ENCODE measurements around the gene KATNIP.

Gene KATNIP

GRCh38 chr16:27549746-27550581, at the start of gene KATNIP, which contains the start of gene GTF3C1:
KATNIP (plus strand) TSS chr16:27550144; CDS start chr16:27550171, 27 bp downstream.
GTF3C1 (minus strand) TSS chr16:27549913; CDS start chr16:27549890, 23 bp downstream.
- DNase-seq: peak; percentile 95

DNA sequence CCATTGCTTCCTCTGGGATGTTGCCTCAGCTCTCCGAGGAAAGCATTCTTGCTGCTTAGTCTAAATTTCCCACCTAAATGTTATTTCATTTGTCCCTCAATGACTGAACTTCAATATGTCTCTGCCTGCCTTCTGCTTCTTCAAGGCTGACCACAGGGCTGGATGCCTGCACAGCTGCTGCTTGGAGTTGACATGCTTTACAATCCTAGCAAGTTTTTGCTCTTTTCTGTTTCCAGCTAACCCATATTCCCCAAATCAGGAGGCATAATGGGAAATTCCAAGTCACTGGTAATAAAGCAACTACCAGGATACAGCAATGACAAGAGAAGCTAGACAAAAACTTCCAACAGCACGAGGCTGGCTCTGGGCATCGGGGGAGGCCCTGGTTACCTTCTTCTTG, 49.1 kb upstream of the KATNIP start:
- no peak for DNase-seq

DNA sequence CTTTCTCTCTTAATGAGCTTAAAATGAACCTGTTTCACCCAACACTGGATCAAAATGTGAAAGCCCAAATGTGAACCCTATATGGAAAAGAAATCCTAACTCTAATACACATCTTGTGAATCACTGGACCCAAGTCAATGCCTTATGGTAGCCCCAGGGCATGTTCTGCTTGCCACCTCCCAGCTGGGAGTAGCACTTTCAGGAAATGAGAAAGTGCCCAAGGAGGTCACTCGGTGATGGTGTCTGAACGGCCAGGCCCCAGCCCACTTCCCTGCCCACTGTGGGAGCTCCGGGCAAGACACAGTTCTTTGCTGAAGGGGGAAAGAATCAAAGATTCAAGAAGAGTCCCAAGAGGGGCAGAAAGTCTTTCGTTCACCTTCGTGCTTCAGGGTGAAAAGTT, 46.3 kb upstream of the KATNIP start:
- DNase-seq: no peak

- DNase-seq: no peak
These were observed 44.4 kb upstream of the KATNIP start for GRCh38 chr16:27505297-27506236.

DNA sequence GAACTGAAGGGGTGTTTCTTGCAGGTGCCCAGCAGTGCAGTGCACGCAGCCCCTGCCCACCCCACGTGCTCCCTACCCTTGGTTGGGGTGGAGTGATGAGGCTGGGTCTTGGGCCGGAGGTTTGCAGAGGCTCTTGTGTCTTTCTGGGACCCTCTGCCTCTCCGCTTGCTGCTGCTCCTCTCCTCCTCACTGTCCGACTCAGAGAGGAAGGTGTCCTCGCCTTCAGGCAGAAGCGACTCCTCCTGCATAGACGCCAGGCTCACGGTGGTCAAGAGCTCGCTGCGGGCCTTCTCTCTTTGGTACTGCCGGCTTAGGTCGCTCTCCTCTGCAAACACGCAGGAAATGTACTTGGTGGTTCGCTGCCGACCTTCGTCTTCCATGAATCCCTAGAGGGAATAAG, 43.2 kb upstream of the KATNIP start:
- no peak for DNase-seq

GRCh38 chr16:27508476-27508875, 41.5 kb upstream of the KATNIP start:
- DNase-seq: no peak

DNA sequence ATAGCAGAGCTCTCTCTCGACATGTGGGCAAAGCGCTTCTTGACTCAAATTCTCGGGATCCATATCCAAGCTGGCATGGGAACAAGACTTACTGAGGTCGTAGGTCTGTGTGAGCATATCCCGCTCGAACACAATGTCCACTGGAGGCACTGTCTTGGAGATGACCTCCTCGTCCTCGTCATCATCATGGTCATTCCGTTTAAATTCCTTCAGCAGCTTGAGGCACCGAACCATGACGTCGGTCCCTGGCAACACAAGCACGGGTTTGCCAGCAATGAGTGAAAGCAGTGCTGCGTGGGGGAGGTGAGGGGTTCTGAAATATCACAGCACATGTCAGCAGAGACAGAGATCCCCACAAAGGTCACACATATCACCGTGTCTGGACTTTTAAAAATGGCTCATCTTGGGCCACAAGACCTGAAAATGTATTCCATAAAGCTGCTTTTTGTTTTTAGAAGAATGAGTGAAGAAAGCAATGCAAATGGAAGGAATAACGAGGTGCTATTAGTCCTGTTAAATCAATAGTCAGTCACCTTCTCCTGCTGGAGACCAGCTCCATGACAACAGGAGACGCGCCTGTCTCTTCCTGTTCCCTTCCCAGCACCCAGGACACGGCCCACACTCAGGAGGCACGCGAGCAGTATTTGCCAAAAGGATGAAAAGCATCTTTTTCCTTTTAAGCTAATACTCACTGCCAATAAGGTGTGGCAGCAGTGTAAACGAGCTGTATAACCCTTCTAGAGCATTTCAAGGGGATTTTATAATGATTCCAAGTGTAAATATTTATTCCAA, 38.1 kb upstream of the KATNIP start:
- no peak for DNase-seq

- DNase-seq: no peak
These were observed 35.1 kb upstream of the KATNIP start for GRCh38 chr16:27514806-27515205.

GRCh38 chr16:27515874-27516353, 34.0 kb upstream of the KATNIP start:
- DNase-seq: no peak

- DNase-seq: no peak
These were observed 33.6 kb upstream of the KATNIP start for GRCh38 chr16:27516365-27516764.

- no peak for DNase-seq
These were observed 32.3 kb upstream of the KATNIP start for GRCh38 chr16:27517664-27518063.

GRCh38 chr16:27518226-27518625, 31.7 kb upstream of the KATNIP start:
- DNase-seq: no peak

GRCh38 chr16:27520982-27521673, 28.8 kb upstream of the KATNIP start:
- no peak for DNase-seq

DNA sequence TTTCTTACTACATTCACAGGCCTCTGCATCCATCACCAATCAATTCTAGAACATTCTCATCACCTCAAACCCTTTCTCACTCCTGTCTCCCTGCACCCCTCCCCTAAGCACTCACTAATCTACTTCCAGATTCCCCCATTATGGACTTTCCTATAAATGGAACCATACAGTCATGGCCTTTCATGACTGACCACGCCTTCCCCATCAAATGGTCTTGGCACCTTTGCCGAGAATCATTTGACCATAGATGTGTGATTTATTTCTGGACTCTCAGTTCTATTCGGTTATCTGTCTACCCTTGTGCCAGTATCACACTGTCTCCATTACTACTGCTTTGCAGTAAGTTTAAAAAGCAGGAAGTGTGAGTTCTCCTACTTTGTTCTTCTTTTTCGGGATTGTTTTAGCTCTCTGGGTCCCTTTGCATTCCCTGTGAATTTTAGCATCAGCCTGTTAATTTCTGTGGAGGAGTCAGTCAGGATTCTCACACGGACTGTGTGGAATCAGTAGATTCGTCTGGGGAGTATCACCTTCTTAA, 27.7 kb upstream of the KATNIP start:
- DNase-seq: no peak

DNA sequence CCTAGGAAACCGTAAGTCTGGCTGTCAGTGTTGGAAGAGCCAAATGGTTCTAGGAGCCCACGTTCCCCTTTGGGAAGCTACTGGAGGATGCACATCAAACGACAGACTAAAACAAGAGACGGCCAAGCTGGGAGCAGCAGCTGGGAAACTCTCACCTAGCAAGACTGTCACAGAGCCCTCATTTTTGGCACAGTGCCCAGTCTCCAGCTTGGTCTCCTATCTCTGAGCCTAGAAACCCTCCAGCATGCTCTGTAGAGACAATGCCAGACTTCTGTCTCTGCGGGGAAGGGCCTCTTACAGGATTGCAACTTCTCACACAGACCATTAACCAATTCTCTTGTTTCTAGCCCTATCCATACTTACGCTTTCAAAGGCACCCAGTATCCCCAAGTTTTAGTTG, 23.8 kb upstream of the KATNIP start:
- peak; percentile 66 for DNase-seq

DNA sequence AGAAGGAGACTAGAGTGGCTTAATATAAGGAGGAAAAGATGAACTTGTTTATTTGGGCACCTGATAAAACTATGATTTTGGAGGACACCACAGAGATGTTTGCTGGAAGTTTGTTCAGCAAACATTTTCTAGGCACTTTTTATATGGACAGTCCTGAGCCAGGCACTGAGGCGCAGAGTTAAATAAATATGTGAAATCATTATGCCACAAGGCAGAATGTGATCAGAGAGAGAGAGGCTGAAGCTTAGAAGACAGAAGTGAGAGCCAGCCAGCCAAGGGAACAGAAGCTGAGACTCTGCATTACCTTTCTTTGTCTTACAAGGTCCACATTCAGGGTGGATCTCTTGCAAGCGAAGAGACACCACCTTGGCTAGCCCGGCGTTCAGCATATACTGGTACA, 21.6 kb upstream of the KATNIP start:
- no peak for DNase-seq

GRCh38 chr16:27529962-27530361, 20.0 kb upstream of the KATNIP start:
- no peak for DNase-seq

- no peak for DNase-seq
These were observed 18.8 kb upstream of the KATNIP start for GRCh38 chr16:27531186-27531585.

- DNase-seq: no peak
These were observed 17.8 kb upstream of the KATNIP start for GRCh38 chr16:27531826-27532800.

- no peak for DNase-seq
These were observed 15.7 kb upstream of the KATNIP start for GRCh38 chr16:27534256-27534655.

DNA sequence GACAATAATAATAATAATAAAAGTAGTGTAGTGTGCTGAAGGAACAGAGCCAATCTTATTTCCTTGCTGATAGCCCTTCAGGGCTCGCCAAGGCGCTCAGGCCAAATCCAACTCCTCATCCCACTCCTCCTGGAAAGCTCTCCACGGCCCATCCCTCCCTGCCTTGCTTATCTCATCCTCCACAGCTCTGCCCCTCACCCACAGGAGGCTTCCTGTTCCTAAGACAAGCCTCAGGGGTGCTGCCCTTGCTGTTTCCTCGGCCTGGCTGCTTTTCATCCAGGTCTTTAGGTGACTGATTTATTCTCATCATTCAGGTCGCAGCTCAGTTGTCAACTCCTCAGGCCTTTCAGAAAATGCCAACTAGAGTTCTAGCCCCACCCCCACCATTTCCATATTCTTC, 11.4 kb upstream of the KATNIP start:
- no peak for DNase-seq
